ENCODE measurements around the gene USP40. TPM values are rescaled to one million over a fixed set of nuclear protein-coding genes. Genes with fewer than 3 reads are reported as not detected.

Gene USP40
- total and polyA plus RNA-seq, 2 experiments from 2014 or later: 20.4 to 25.9 TPM

GRCh38 chr2:233503947-233504637 lies 62.5 kb downstream of the USP40 start:
- H3K27me3 ChIP-seq: no peaks in the 10 kb centered on the region

GRCh38 chr2:233503481-233503880 lies 63.1 kb downstream of the USP40 start:
- no peak overlapping the region for H3K27ac ChIP-seq
- no peak for TF ChIP-seq CTCF (IDR thresholded peaks at IDR 0.05; ENCODE audit: poor library complexity)
- TF ChIP-seq EZH2 (IDR thresholded peaks at IDR 0.05; ENCODE audit: borderline replicate concordance): no peak
- no peak for TF ChIP-seq EZH2phosphoT487 (IDR thresholded peaks at IDR 0.05; ENCODE audit: low read depth, severe bottlenecking, unreplicated experiment)

More at GRCh38 chr2:233503947-233504637, 62.5 kb downstream of the USP40 start:
- WGBS (ENCODE audit: low lambda C conversion rate, missing lambda C conversion rate): 100% methylated on average over 1 of the region's 1 CpG
- Histone ChIP-seq H3K9me2 (replicated peaks; ENCODE audit: insufficient read depth) (no peaks in the 10 kb centered on the region), H3K4me1 (ENCODE audit: insufficient read depth) (no peaks in the 10 kb centered on the region), H3K36me3 (replicated peaks; ENCODE audit: insufficient read depth, low read depth) (no peaks in the 10 kb centered on the region), H3K4me2 (no peak overlapping the region), H3K4me3 (no peak overlapping the region), H3K9me3 (ENCODE audit: low read depth) (peaks cover 12% of the 10 kb centered on the region), H3K79me2 (no peaks in the 10 kb centered on the region), H4K20me1 (ENCODE audit: insufficient read depth, poor library complexity, severe bottlenecking) (no peaks in the 10 kb centered on the region), H3K27ac (no peak overlapping the region), H2AFZ (no peak overlapping the region)
- TF ChIP-seq CTCF (IDR thresholded peaks at IDR 0.05; ENCODE audit: poor library complexity) (no peak), EZH2 (IDR thresholded peaks at IDR 0.05; ENCODE audit: borderline replicate concordance) (no peak), EZH2phosphoT487 (IDR thresholded peaks at IDR 0.05; ENCODE audit: low read depth, severe bottlenecking, unreplicated experiment) (no peak)
- no peak for DNase-seq (ENCODE audit: low spot score)

GRCh38 chr2:233501198-233502076 lies 65.1 kb downstream of the USP40 start:
- H3K79me2 ChIP-seq: no peaks in the 10 kb centered on the region
- no peak overlapping the region for H3K4me2 ChIP-seq
- no peak overlapping the region for H3K27ac ChIP-seq
- no peak for DNase-seq (ENCODE audit: low spot score)
- peaks cover 12% of the 10 kb centered on the region for H3K9me3 ChIP-seq (ENCODE audit: low read depth)
- 93% methylated on average over 3 of the region's 3 CpGs for WGBS (ENCODE audit: low lambda C conversion rate, missing lambda C conversion rate)
- no peak for TF ChIP-seq CTCF (IDR thresholded peaks at IDR 0.05; ENCODE audit: poor library complexity)
- TF ChIP-seq EZH2phosphoT487 (IDR thresholded peaks at IDR 0.05; ENCODE audit: low read depth, severe bottlenecking, unreplicated experiment): no peak
- no peak for TF ChIP-seq EZH2 (IDR thresholded peaks at IDR 0.05; ENCODE audit: borderline replicate concordance)
- H3K4me1 ChIP-seq (ENCODE audit: insufficient read depth): no peaks in the 10 kb centered on the region
- no peaks in the 10 kb centered on the region for H4K20me1 ChIP-seq (ENCODE audit: insufficient read depth, poor library complexity, severe bottlenecking)
- H3K4me3 ChIP-seq: no peak overlapping the region
- no peaks in the 10 kb centered on the region for H3K9me2 ChIP-seq (replicated peaks; ENCODE audit: insufficient read depth)
- H2AFZ ChIP-seq: no peak overlapping the region
- no peaks in the 10 kb centered on the region for H3K27me3 ChIP-seq
- no peaks in the 10 kb centered on the region for H3K36me3 ChIP-seq (replicated peaks; ENCODE audit: insufficient read depth, low read depth)

More at GRCh38 chr2:233503481-233503880, 63.1 kb downstream of the USP40 start:
- no peaks in the 10 kb centered on the region for H3K36me3 ChIP-seq (replicated peaks; ENCODE audit: insufficient read depth, low read depth)
- WGBS (ENCODE audit: low lambda C conversion rate, missing lambda C conversion rate): 89% methylated on average over 1 of the region's 1 CpG
- no peaks in the 10 kb centered on the region for H3K27me3 ChIP-seq
- no peaks in the 10 kb centered on the region for H3K9me2 ChIP-seq (replicated peaks; ENCODE audit: insufficient read depth)
- no peaks in the 10 kb centered on the region for H4K20me1 ChIP-seq (ENCODE audit: insufficient read depth, poor library complexity, severe bottlenecking)
- H3K4me3 ChIP-seq: no peak overlapping the region
- no peak for DNase-seq (ENCODE audit: low spot score)
- H3K4me1 ChIP-seq (ENCODE audit: insufficient read depth): no peaks in the 10 kb centered on the region
- no peak overlapping the region for H2AFZ ChIP-seq
- no peaks in the 10 kb centered on the region for H3K79me2 ChIP-seq
- peaks cover 12% of the 10 kb centered on the region for H3K9me3 ChIP-seq (ENCODE audit: low read depth)
- H3K4me2 ChIP-seq: no peak overlapping the region
